Type B pancreatic cell (in vitro differentiated cells): Measurements from ENCODE around the gene LMNTD2. TPM values are rescaled to one million over a fixed set of nuclear protein-coding genes. Genes with fewer than 3 reads are reported as not detected.

Source experiments
- DNase-seq: peaks from one replicate; pipeline ENCODE4 v3.0.0; 2021; ENCODE audit warnings: mixed read lengths; ENCODE audit not compliant: unreplicated experiment; ENCODE audit errors: extremely low spot score
- H3K27ac Mint-ChIP-seq: 2 replicates; pipeline ENCODE4 v1.8.0; 2021; ENCODE audit warnings: mild to moderate bottlenecking, mixed read lengths
- H3K27me3 Mint-ChIP-seq: 2 replicates; pipeline ENCODE4 v1.8.0; 2021; ENCODE audit warnings: mixed read lengths
- H3K36me3 Mint-ChIP-seq: 2 replicates; pipeline ENCODE4 v1.8.0; 2021; ENCODE audit warnings: mixed read lengths
- H3K4me1 Mint-ChIP-seq: one replicate; pipeline ENCODE4 v1.8.0; 2021; ENCODE audit warnings: mixed read lengths; ENCODE audit not compliant: unreplicated experiment
- H3K4me3 Mint-ChIP-seq: 2 replicates; pipeline ENCODE4 v1.8.0; 2021; ENCODE audit warnings: mild to moderate bottlenecking, mixed read lengths
- H3K9me3 Mint-ChIP-seq: 2 replicates; pipeline ENCODE4 v1.8.0; 2021; ENCODE audit warnings: mixed read lengths
- total RNA-seq: library from RNA; stranded (reverse); gene quantifications from 2 replicates; pipeline ENCODE4 v1.2.1, GENCODE V29; 2021; ENCODE audit warnings: low replicate concordance
- TF ChIP-seq, protein P1 (sequence below): fragments of 200-600 bp; sonication (generic); conservative IDR thresholded peaks from 2 replicates; pipeline ENCODE4 v1.5.0; 2021; ENCODE audit warnings: antibody characterized with exemption, mild to moderate bottlenecking

The LMNTD2 gene
- total RNA-seq, 1 donor from 2014 or later = 6.7 TPM

DNA sequence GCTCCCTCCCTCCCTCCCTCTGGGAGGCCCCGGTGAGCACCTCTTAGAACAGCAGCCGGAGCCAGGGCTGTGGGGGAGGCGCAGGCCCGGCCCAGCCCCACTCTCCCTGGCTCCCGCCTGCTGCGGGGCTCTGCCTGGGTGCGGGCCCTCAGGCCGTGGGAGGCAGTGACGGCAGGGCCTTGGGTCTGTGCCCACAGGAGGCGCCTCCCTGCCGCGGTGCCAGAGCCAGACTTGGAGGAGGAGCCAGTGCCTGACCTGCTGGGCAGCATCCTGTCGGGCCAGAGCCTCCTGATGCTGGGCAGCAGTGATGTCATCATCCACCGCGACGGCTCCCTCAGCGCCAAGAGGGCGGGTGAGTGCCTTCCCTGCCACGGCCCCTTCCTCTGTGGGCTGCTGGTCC is 45.7 kb upstream of the LMNTD2 start:
- DNase-seq = no peak
- TF ChIP-seq, protein P1, sequence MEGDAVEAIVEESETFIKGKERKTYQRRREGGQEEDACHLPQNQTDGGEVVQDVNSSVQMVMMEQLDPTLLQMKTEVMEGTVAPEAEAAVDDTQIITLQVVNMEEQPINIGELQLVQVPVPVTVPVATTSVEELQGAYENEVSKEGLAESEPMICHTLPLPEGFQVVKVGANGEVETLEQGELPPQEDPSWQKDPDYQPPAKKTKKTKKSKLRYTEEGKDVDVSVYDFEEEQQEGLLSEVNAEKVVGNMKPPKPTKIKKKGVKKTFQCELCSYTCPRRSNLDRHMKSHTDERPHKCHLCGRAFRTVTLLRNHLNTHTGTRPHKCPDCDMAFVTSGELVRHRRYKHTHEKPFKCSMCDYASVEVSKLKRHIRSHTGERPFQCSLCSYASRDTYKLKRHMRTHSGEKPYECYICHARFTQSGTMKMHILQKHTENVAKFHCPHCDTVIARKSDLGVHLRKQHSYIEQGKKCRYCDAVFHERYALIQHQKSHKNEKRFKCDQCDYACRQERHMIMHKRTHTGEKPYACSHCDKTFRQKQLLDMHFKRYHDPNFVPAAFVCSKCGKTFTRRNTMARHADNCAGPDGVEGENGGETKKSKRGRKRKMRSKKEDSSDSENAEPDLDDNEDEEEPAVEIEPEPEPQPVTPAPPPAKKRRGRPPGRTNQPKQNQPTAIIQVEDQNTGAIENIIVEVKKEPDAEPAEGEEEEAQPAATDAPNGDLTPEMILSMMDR = no peak
- no peaks in the 10 kb centered on the region for H3K4me1 Mint-ChIP-seq
- no peaks in the 10 kb centered on the region for H3K9me3 Mint-ChIP-seq
- peaks cover 8% of the 10 kb centered on the region for H3K36me3 Mint-ChIP-seq
- H3K27ac Mint-ChIP-seq = no peak overlapping the region
- H3K4me3 Mint-ChIP-seq = no peak overlapping the region
- H3K27me3 Mint-ChIP-seq = no peaks in the 10 kb centered on the region

DNA sequence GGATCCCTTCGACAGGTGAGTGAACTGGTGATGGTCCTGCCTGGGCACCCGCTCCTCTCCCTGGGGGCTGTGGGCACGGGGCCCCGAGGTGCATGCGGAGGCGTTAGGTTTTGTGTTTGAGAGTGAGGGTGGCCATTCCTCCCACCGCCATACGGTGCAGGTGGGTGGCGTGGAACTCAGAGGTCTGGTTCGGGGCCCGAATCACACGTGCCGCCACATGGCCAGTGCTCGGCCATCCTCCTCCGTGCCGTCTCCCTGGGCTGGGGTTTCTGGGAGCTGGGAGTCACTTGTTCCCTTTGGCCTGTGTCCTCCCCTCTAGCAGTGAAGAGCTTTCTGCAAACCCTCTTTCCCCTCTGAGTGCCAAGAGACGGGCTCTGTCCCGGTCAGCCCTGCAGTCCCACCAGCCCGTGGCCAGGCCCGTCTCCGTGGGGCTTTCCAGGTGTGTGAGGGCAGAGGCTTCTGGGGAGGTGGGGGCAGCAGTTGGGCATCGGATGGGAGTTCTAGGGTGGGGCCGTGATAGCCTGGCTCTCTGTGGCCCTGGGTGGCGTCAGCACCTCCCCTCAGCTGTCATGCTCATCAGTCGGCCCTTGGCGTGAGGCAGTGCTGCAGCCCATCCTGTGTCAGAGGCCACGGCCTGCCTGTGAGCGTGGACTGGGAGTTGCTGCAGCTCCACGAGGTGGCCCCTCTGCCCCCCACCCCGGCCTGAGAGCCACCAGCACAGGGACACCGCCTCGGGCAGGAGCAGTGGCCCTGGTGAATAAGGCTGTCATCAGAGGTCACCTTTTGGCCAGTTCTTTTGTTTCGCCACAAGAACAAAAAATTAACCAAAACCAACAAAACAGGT is 45.0 kb upstream of the LMNTD2 start:
- TF ChIP-seq, protein P1 = no peak

DNA sequence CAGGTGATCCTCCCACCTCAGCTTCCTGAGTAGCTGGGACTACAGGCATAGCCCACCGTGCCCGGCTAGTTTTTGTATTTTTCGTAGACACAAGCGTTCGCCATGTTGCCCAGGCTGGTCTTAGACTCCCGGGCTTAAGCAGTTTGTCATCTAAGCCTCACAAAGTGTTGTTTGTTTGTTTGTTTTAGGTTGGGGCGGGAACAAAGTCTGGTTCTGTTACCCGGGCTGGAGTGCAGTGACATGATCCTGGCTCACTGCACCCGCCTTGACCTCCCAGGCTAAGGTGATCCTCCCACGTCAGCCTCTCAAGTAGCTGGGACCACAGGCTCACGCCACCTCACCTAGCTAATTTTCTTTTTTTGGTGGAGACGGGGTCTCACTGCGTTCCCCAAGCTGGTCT is 42.6 kb upstream of the LMNTD2 start:
- Mint-ChIP-seq H3K4me1 (no peaks in the 10 kb centered on the region), H3K36me3 (peaks cover 9% of the 10 kb centered on the region), H3K27me3 (no peaks in the 10 kb centered on the region), H3K27ac (no peak overlapping the region), H3K4me3 (no peak overlapping the region), H3K9me3 (no peaks in the 10 kb centered on the region)
- TF ChIP-seq, protein P1 = no peak
- no peak for DNase-seq

More for the DNA sequence above, 45.0 kb upstream of the LMNTD2 start:
- Mint-ChIP-seq H3K9me3 (no peaks in the 10 kb centered on the region), H3K27ac (no peak overlapping the region), H3K27me3 (no peaks in the 10 kb centered on the region), H3K4me1 (no peaks in the 10 kb centered on the region), H3K4me3 (no peak overlapping the region), H3K36me3 (peaks cover 9% of the 10 kb centered on the region)
- no peak for DNase-seq

DNA sequence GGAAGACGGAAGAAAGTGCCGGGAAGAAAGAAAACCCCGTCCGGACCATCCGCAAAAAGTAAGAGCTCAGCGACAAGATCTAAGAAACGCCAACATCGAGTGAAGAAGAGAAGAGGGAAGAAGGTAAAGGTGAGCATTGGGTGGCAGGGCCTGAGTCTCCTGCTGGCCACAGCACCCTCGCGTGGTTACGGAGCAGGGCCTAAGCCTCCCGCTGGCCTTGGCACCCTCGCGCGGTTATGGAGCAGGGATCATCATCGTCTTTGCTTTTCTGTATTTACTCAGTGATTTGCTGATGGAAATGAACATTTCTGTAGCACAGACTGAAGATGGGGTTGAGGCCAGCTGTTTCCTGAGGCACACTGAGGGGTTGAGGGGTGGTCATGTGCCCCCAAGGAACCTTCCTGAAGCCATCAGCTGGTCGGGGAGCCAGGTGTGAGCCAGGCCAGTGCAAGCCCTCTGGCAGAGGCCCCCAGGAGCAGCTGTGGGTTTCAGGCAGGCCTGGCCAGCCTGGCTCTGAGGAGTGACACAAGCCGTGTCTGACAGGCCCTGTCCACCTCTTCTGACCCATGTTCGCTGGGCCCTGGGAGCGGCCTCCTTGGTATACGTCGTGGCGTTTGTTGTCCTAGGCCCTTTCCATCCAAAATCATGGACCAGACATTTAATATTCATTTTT is 41.2 kb upstream of the LMNTD2 start:
- Mint-ChIP-seq H3K36me3 (peaks cover 9% of the 10 kb centered on the region), H3K27me3 (no peaks in the 10 kb centered on the region), H3K9me3 (no peaks in the 10 kb centered on the region), H3K4me1 (no peaks in the 10 kb centered on the region), H3K4me3 (no peak overlapping the region), H3K27ac (no peak overlapping the region)
- DNase-seq = no peak
- TF ChIP-seq, protein P1 = no peak

DNA sequence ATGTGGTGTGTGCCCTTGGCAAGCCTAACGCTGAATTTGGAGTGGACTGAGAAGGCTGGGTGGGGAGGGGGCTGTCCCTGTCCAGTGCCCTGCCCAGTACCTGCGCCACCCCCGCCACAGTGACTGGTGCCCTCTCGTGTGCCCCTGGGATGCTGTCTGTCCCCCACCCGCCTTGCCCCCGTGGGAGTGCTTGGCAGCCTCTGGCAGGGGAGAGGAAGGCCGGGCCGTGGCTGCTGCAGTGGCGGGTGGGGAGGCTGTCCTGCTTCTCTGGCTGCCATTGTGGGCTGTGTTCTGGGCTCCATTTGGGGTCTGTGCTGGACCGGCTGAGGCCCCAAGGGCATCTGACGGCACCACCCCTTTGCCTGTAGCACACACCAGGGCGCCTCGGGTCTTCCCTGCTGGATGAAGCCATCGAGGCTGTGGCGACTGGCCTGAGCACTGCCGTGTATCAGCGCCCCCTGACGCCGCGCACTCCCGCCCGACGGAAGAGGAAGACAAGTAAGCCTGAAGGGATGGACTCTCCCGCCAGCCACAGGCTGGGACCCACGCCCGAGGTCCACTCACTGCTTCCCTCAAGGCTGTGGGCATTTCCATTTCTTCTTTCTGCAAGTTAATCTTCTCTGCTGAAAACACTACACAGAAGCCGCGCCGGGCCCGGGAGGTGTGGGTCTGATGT is 37.6 kb upstream of the LMNTD2 start:
- peaks cover 7% of the 10 kb centered on the region for H3K36me3 Mint-ChIP-seq

More for the DNA sequence above, 37.6 kb upstream of the LMNTD2 start:
- no peak for DNase-seq
- TF ChIP-seq, protein P1 = no peak
- H3K9me3 Mint-ChIP-seq = no peaks in the 10 kb centered on the region
- no peaks in the 10 kb centered on the region for H3K4me1 Mint-ChIP-seq
- no peak overlapping the region for H3K27ac Mint-ChIP-seq
- no peaks in the 10 kb centered on the region for H3K27me3 Mint-ChIP-seq
- H3K4me3 Mint-ChIP-seq = no peak overlapping the region
